Occipital lobe (tissue), 2 donors: ENCODE results near the gene DDX31. TPM values are rescaled to one million over a fixed set of nuclear protein-coding genes. Genes with fewer than 3 reads are reported as not detected.
"Not testable (repeated sequence)": the region's sequence is repeated elsewhere in the genome, so short reads cannot be mapped to it uniquely, and the experiment has no call there.

Experiments used
- DNase-seq: peaks from one replicate; lab custom pipeline; 2025; lab: John Stamatoyannopoulos, UW
- total RNA-seq: library from RNA; depleted of rRNA; stranded (reverse); fragments of >200 nt; gene quantifications from one replicate; pipeline ENCODE4 v1.2.3, GENCODE V29; 2014

The DDX31 gene
- total RNA-seq = 7.3 TPM

- DNase-seq = peak; percentile 80
Measured at GRCh38 chr9:132669698-132670456, at the start of gene DDX31. DDX31 (minus strand) TSS chr9:132669983; CDS start chr9:132669934, 49 bp downstream.

GRCh38 chr9:132718381-132718928 lies 48.7 kb upstream of the DDX31 start:
- DNase-seq = not testable (repeated sequence)

- no peak for DNase-seq
Measured at GRCh38 chr9:132717326-132717945, 47.7 kb upstream of the DDX31 start.

- DNase-seq = no peak
Measured at GRCh38 chr9:132716007-132716406, 46.2 kb upstream of the DDX31 start.

GRCh38 chr9:132712753-132713152 lies 43.0 kb upstream of the DDX31 start:
- no peak for DNase-seq

- no peak for DNase-seq
Measured at GRCh38 chr9:132711846-132712245, 42.1 kb upstream of the DDX31 start.

GRCh38 chr9:132711152-132711551 lies 41.4 kb upstream of the DDX31 start:
- not testable (repeated sequence) for DNase-seq

GRCh38 chr9:132710333-132710732 lies 40.5 kb upstream of the DDX31 start:
- DNase-seq = no peak

GRCh38 chr9:132708769-132709430 lies 39.1 kb upstream of the DDX31 start:
- no peak for DNase-seq

GRCh38 chr9:132708239-132708638 lies 38.5 kb upstream of the DDX31 start:
- DNase-seq = no peak

GRCh38 chr9:132703336-132703735 lies 33.6 kb upstream of the DDX31 start:
- DNase-seq = no peak

- DNase-seq = no peak
Measured at GRCh38 chr9:132702254-132702653, 32.5 kb upstream of the DDX31 start.

- DNase-seq = no peak
Measured at GRCh38 chr9:132699956-132700355, 30.2 kb upstream of the DDX31 start.

- no peak for DNase-seq
Measured at GRCh38 chr9:132698989-132699388, 29.2 kb upstream of the DDX31 start.

GRCh38 chr9:132697230-132697629 lies 27.4 kb upstream of the DDX31 start:
- DNase-seq = no peak

GRCh38 chr9:132694144-132694543 lies 24.4 kb upstream of the DDX31 start:
- DNase-seq = no peak

GRCh38 chr9:132690696-132691095 lies 20.9 kb upstream of the DDX31 start:
- DNase-seq = no peak

GRCh38 chr9:132683873-132684272 lies 14.1 kb upstream of the DDX31 start:
- no peak for DNase-seq

- no peak for DNase-seq
Measured at GRCh38 chr9:132681561-132681960, 11.8 kb upstream of the DDX31 start.

- DNase-seq = no peak
Measured at GRCh38 chr9:132679946-132680625, 10.3 kb upstream of the DDX31 start.

GRCh38 chr9:132677976-132678375 lies 8.2 kb upstream of the DDX31 start:
- no peak for DNase-seq

GRCh38 chr9:132674485-132674884 lies 4.7 kb upstream of the DDX31 start:
- DNase-seq = no peak
